IPS-18a (cell line): ENCODE data around the gene ATP6AP1.

Source experiments
- H3K27ac ChIP-seq: one replicate; pipeline ENCODE4 v1.5.1; 2013; ENCODE audit warnings: low read length
- H3K27me3 ChIP-seq: one replicate; pipeline ENCODE4 v1.6.1; 2013; ENCODE audit warnings: mild to moderate bottlenecking, low read length; ENCODE audit not compliant: control insufficient read depth, insufficient read depth
- H3K36me3 ChIP-seq: one replicate; pipeline ENCODE4 v1.6.1; 2013; ENCODE audit warnings: low read depth, low read length; ENCODE audit not compliant: control insufficient read depth
- H3K4me1 ChIP-seq: one replicate; pipeline ENCODE4 v1.6.1; 2013; ENCODE audit warnings: low read depth, low read length; ENCODE audit not compliant: control insufficient read depth
- H3K4me3 ChIP-seq: one replicate; pipeline ENCODE4 v1.5.1; 2013; ENCODE audit warnings: low read length
- H3K9ac ChIP-seq: one replicate; pipeline ENCODE4 v1.6.1; 2013; ENCODE audit warnings: mild to moderate bottlenecking, low read length, moderate library complexity
- H3K9me3 ChIP-seq: one replicate; pipeline ENCODE4 v1.6.1; 2013; ENCODE audit warnings: low read depth, low read length; ENCODE audit not compliant: control insufficient read depth

Gene ATP6AP1

GRCh38 chrX:154444755-154445246 lies 16.3 kb downstream of the ATP6AP1 start:
- H3K36me3 ChIP-seq: peaks cover 15% of the 10 kb centered on the region
- H3K27me3 ChIP-seq: no peaks in the 10 kb centered on the region
- H3K9ac ChIP-seq: no peak overlapping the region
- peak overlapping the region; percentile 37 for H3K4me3 ChIP-seq
- no peaks in the 10 kb centered on the region for H3K4me1 ChIP-seq
- no peak overlapping the region for H3K27ac ChIP-seq
- no peaks in the 10 kb centered on the region for H3K9me3 ChIP-seq

- Histone ChIP-seq H3K4me3 (no peak overlapping the region), H3K36me3 (peaks cover 22% of the 10 kb centered on the region), H3K27ac (no peak overlapping the region), H3K27me3 (no peaks in the 10 kb centered on the region), H3K9me3 (no peaks in the 10 kb centered on the region), H3K4me1 (no peaks in the 10 kb centered on the region), H3K9ac (no peak overlapping the region)
Observed at GRCh38 chrX:154445776-154446175, 17.3 kb downstream of the ATP6AP1 start.

DNA sequence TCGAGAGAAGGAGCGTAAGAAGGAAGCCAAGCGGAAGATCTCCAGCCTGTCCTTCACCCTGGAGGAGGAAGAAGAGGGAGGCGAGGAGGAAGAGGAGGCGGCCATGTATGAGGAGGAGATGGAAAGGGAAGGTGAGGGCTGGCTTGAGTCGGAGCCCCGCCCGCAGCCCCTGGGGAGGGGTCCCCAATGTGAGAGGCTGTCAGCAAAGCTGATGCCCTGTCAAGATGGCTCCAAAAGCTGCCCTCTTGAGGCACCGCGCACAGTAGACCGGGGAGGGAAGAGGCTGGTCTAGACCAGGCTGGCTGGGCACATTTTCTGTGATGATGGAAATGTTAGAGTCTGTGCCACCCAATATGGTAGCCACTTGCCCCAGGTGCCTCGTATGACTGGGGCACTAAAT lies 18.0 kb downstream of the ATP6AP1 start:
- no peaks in the 10 kb centered on the region for H3K27me3 ChIP-seq
- peaks cover 21% of the 10 kb centered on the region for H3K36me3 ChIP-seq
- H3K4me3 ChIP-seq: no peak overlapping the region
- H3K9ac ChIP-seq: no peak overlapping the region
- no peaks in the 10 kb centered on the region for H3K9me3 ChIP-seq
- H3K4me1 ChIP-seq: no peaks in the 10 kb centered on the region
- H3K27ac ChIP-seq: no peak overlapping the region

DNA sequence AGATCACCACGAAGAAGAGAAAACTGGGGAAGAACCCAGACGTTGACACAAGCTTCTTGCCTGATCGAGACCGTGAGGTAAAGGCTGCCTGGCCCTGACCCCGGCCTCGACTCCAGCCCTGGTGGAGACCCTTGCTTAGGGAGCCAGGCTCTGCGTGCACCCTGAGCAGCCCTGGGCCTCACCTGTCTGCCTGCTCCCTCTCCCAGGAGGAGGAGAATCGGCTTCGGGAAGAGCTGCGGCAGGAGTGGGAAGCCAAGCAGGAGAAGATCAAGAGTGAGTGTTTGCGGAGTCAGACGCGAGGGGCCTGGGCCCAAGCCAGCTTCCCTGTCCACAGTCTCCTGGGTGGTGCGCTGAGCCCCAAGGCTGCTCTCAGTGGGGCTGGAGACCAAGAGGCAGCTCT lies 20.0 kb downstream of the ATP6AP1 start:
- Histone ChIP-seq H3K27ac (no peak overlapping the region), H3K4me1 (no peaks in the 10 kb centered on the region), H3K9ac (no peak overlapping the region), H3K36me3 (peaks cover 14% of the 10 kb centered on the region), H3K27me3 (no peaks in the 10 kb centered on the region), H3K4me3 (no peak overlapping the region), H3K9me3 (peaks cover 5% of the 10 kb centered on the region)

DNA sequence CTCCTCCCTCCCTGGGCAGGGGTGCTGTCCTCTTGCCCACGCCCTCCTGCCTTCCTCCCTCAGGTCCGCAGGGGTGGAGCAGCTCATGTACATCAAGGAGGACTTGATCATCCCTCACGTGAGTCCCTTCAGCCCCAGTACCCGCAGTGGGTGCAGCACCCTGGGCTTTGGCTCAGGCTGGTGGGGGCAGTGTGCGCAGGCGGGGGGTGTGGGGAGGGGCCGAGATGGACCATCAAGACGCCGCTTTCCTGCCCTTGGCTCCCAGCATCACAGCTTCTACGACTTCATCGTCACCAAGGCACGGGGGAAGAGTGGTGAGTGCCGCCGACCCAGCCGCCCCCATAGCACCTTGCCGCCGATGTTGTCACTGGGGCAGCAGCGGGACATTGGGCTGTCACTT lies 21.1 kb downstream of the ATP6AP1 start:
- peaks cover 14% of the 10 kb centered on the region for H3K36me3 ChIP-seq
- H3K9me3 ChIP-seq: peaks cover 5% of the 10 kb centered on the region
- H3K4me3 ChIP-seq: no peak overlapping the region
- H3K4me1 ChIP-seq: no peaks in the 10 kb centered on the region
- no peak overlapping the region for H3K9ac ChIP-seq
- no peaks in the 10 kb centered on the region for H3K27me3 ChIP-seq
- H3K27ac ChIP-seq: no peak overlapping the region

DNA sequence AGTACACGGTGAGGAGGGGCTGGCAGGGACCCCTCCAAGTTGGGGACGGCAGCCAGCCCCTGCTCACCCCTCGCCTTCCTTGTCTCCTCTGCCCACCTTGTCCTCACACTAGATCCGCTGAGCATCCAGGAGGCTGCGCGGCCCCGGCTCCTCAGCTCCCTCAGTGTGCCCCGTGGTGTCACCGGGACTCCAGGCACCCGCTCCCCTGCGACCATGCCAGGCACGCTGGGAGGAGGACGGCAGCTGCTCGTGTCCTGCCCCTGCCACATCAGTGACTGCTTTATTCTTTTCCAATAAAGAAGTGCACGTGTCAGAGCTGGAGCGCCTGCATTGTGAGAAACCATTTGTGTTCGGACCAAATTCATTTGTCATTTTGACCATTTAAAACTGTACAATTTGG lies 21.8 kb downstream of the ATP6AP1 start:
- peaks cover 14% of the 10 kb centered on the region for H3K36me3 ChIP-seq
- peaks cover 5% of the 10 kb centered on the region for H3K9me3 ChIP-seq
- no peak overlapping the region for H3K4me3 ChIP-seq
- H3K27me3 ChIP-seq: no peaks in the 10 kb centered on the region
- no peak overlapping the region for H3K9ac ChIP-seq
- no peak overlapping the region for H3K27ac ChIP-seq
- no peaks in the 10 kb centered on the region for H3K4me1 ChIP-seq

GRCh38 chrX:154452823-154453222 lies 24.3 kb downstream of the ATP6AP1 start:
- H3K27me3 ChIP-seq: peaks cover 5% of the 10 kb centered on the region
- H3K4me3 ChIP-seq: no peak overlapping the region
- H3K27ac ChIP-seq: no peak overlapping the region
- H3K9ac ChIP-seq: no peak overlapping the region
- peaks cover 14% of the 10 kb centered on the region for H3K36me3 ChIP-seq
- peaks cover 9% of the 10 kb centered on the region for H3K9me3 ChIP-seq
- H3K4me1 ChIP-seq: no peaks in the 10 kb centered on the region

DNA sequence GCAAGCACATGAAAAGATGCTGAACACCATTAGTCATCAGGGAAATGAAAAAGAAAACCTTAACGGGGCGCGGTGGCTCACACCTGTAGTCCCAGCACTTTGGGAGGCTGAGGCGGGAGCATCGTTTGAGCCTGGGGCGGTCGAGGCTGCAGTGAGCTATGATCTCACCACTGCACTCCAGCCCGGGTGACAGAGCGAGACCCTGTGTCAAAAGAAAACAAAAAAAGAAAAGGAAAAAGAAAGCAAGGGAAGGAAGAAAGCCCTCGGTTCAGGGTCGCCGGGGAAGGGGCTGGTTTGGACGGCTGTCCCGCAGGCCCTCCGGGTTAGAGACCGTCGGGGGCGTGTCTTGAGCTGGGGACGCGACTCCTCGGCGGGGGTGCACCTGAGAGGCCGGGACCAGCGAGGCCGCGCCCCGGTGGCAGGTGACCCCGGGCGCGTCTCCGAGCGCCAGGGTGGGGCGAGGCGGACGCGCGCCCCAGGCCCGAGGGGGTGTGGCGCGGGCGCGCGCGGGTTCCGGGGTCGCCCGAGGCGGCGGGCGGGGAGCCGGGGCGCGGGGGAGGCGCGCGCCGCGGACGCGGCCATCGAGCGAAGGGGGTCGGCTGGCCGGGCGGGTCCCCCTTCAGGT lies 29.1 kb downstream of the ATP6AP1 start:
- H3K9me3 ChIP-seq: peaks cover 9% of the 10 kb centered on the region
- no peak overlapping the region for H3K27ac ChIP-seq
- H3K27me3 ChIP-seq: peaks cover 5% of the 10 kb centered on the region

DNA sequence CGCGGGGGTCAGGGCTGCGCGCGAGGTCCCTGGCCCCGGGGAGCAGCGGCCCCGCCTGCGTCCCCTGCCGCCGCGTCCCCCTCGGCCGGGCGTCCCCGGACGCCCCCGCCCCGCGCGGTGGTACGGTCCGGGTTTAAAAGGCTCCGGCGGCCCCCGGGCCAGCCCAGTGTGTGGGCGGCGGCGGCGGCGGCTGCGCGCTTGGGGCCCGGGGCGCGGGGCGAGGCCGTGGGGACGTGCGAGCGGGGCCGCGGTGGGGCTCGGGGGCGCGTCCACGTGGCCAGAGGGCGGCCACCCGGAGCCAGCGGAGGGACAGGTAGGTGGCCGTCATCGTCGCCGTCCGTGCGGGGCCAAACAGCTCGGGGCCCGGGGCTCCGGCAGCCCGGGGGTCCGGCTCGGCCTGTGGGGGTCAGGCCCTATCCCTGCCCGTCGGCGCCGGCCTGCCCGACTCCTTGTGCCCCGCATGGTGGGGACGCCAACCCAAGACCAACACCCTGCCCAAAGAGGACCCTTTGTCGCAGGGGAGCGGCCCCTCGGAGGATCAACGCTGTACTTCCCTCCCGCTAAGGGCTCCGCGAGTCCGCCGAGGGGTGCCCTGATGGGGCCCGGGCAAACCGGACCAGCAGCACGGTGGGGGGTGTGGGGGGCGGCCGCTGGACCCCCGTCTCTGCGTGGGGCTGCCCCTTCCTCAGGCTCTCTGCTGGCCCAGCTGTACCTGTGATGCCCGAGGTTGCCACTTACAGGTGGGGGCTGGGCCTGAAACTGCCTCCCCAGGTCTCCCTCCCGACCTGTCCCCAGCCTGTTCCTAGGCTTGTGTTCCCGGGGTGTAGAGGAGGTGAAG lies 29.9 kb downstream of the ATP6AP1 start, which contains the start of gene PLXNA3:
PLXNA3 (plus strand) TSS at position 166 of the 838 bp plus-strand sequence. CDS start 1,903 bp downstream, outside the sequence.
- Histone ChIP-seq H3K4me3 (peak within 1 kb of the TSS; percentile 56), H3K27me3 (peaks cover 5% of the 10 kb centered on the region), H3K9me3 (peaks cover 4% of the 10 kb centered on the region), H3K27ac (no peak within 1 kb of the TSS), H3K9ac (peak within 1 kb of the TSS; percentile 32), H3K4me1 (no peaks in the 10 kb centered on the region), H3K36me3 (no peaks in the 10 kb centered on the region)

More for the DNA sequence above, 29.1 kb downstream of the ATP6AP1 start:
- Histone ChIP-seq H3K4me1 (no peaks in the 10 kb centered on the region), H3K9ac (no peak overlapping the region), H3K36me3 (no peaks in the 10 kb centered on the region), H3K4me3 (peak overlapping the region; percentile 21)

DNA sequence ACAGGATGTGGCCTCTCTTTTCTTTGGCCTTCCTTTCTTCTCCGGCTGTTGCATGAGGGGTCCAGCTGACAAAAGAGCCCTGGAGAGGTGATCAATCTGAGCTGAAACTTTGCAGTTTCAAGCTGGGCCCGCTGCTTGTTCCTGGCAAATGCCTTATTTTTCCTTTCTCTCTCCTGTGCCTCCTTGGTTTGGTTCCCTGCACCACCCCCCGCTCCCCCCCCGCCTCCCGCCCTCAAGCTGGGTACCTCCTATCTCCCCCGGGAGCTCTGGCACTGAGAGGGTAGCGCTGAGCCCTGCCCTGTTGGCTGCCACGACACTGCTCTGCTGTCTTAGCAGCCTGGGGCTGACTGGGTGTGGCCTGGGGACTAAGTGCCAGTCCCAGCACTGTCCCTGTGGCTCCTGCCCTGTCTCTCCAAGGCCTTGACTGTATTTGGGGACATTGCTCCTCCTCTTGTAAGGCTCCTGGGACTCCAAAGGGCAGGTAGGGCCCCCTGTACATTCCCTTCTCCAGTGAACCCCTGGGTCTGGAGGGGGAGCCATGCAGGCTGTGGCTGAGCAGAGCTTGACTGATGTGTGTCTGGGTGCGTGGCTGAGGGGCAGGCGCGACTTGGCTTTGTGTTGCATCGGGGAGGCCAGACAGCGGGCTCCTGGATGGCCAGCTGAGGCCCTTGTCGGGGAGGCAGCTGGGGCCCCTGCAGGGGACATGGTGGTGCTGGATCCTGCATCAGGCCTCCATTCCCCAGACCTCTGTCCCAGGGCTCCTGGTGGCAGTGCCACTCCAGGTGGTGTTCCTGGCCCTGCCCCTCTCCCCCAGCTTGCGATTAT lies 30.7 kb downstream of the ATP6AP1 start:
- Histone ChIP-seq H3K36me3 (no peaks in the 10 kb centered on the region), H3K4me1 (no peaks in the 10 kb centered on the region), H3K9me3 (peaks cover 4% of the 10 kb centered on the region), H3K27me3 (peaks cover 5% of the 10 kb centered on the region), H3K9ac (peak overlapping the region; percentile 32), H3K27ac (no peak overlapping the region), H3K4me3 (peak overlapping the region; percentile 56)

GRCh38 chrX:154459832-154460231 lies 31.4 kb downstream of the ATP6AP1 start:
- Histone ChIP-seq H3K27me3 (peaks cover 5% of the 10 kb centered on the region), H3K27ac (no peak overlapping the region), H3K9ac (no peak overlapping the region), H3K4me3 (no peak overlapping the region), H3K4me1 (no peaks in the 10 kb centered on the region), H3K9me3 (peaks cover 4% of the 10 kb centered on the region), H3K36me3 (no peaks in the 10 kb centered on the region)
